SK-N-MC (cell line): ENCODE results near the gene SCARF2.

ENCODE experiments used
- EZH2 ChIP-seq: fragments of 200-600 bp; sonication (generic); IDR thresholded peaks from one replicate; pipeline ENCODE4 v1.6.1; 2017; ENCODE audit warnings: antibody characterized with exemption
- POLR2AphosphoS5 ChIP-seq: IDR thresholded peaks from 2 replicates; pipeline ENCODE4 v1.6.1; 2012; ENCODE audit warnings: mild to moderate bottlenecking, low read depth, low read length, borderline replicate concordance

DNA sequence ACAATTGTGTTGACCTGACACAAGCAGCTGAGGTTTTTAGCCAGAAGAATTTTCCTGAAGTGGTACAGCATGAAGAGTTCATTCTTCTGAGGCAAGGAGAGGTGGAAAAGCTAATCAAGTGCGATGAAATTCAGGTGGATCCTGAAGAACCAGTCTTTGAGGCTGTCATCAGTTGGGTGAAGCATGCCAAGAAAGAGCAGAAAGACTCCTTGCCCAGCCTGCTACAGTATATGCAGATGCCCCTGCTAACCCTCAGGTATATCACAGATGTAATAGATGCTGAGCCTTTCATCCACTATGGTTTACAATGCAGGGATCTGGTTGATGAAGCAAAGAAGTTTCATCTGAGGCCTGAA is 12.9 kb upstream of the SCARF2 start:
- TF ChIP-seq POLR2AphosphoS5 (no peak), EZH2 (no peak)
